Astrocyte of the cerebellum (primary cell): ENCODE data around the gene CHST5.

Experiments used
- DNase-seq: peaks from one replicate; pipeline ENCODE4 v3.0.0-alpha.2; 2011; ENCODE audit warnings: low read depth
- H3K4me3 ChIP-seq: 2 replicates; pipeline ENCODE4 v1.5.1; 2011; ENCODE audit warnings: mild to moderate bottlenecking, low read depth, low read length, moderate library complexity
- CTCF ChIP-seq: IDR thresholded peaks from 2 replicates; pipeline ENCODE4 v1.5.1; 2012; ENCODE audit warnings: low read length, low read depth, moderate library complexity, mild to moderate bottlenecking; ENCODE audit errors: missing control alignments
- in situ Hi-C: cut with HindIII; loops from 2 replicates; pipeline ENCODE4 v1.10.0; 2017; ENCODE audit warnings: low sequenced_read_pairs

CHST5 gene

GRCh38 chr16:75479421-75479990, 56.4 kb downstream of the CHST5 start:
- in situ Hi-C loops = no loop called here
- no peak overlapping the region for H3K4me3 ChIP-seq
- no peak for DNase-seq
- no peak for TF ChIP-seq CTCF
